ENCODE results near the gene RPP14. TPM values are rescaled to one million over a fixed set of nuclear protein-coding genes. Genes with fewer than 3 reads are reported as not detected.

RPP14 gene
- total RNA-seq, 2 experiments from 2014 or later, result 17.7 to 19.7 TPM

GRCh38 chr3:58317811-58318210 lies 11.8 kb downstream of the RPP14 start:
- H3K4me3 Mint-ChIP-seq, result no peak overlapping the region
- no peak overlapping the region for H3K27ac ChIP-seq (ENCODE audit: low read depth in 1 of 2, low read length in 2 of 2)
- no peaks in the 10 kb centered on the region for H3K27me3 ChIP-seq (ENCODE audit: control insufficient read depth in 1 of 2, insufficient read depth in 2 of 2, low read length in 2 of 2)
- no peaks in the 10 kb centered on the region for H3K27me3 Mint-ChIP-seq
- H3K27ac Mint-ChIP-seq, result no peak overlapping the region
- peaks cover 72% of the 10 kb centered on the region for H3K36me3 Mint-ChIP-seq (ENCODE audit: low read depth)
- no peak for TF ChIP-seq CTCF (IDR thresholded peaks at IDR 0.05)
- intact Hi-C loops (cut with DNase I, micrococcal nuclease), result loop anchor here in 1 of 2 experiments (1.0 kb wide), 1 partner anchor 214 kb away; no protein-coding TSS in a partner anchor
- H3K4me3 ChIP-seq (ENCODE audit: low read length), result no peak overlapping the region
- peaks cover 59% of the 10 kb centered on the region for H3K36me3 ChIP-seq (ENCODE audit: insufficient read depth, low read length)
- CTCF ChIA-PET, result no interaction called here
- DNase-seq, result no peak
- POLR2A ChIA-PET, result interaction anchor here (0.7 kb wide), 1 partner anchor 11 kb away, joined by 4 read pairs; the partner anchor contains the start of gene HTD2
- no peaks in the 10 kb centered on the region for H3K9me3 Mint-ChIP-seq
- no peaks in the 10 kb centered on the region for H3K4me1 ChIP-seq (ENCODE audit: insufficient read depth, low read length)
- no peaks in the 10 kb centered on the region for H3K9me3 ChIP-seq (ENCODE audit: control insufficient read depth in 1 of 2, insufficient read depth in 1 of 2, low read length in 2 of 2)
- no peak for ATAC-seq (ENCODE audit: poor library complexity)
- peaks cover 16% of the 10 kb centered on the region for H3K4me1 Mint-ChIP-seq (ENCODE audit: low read depth)

DNA sequence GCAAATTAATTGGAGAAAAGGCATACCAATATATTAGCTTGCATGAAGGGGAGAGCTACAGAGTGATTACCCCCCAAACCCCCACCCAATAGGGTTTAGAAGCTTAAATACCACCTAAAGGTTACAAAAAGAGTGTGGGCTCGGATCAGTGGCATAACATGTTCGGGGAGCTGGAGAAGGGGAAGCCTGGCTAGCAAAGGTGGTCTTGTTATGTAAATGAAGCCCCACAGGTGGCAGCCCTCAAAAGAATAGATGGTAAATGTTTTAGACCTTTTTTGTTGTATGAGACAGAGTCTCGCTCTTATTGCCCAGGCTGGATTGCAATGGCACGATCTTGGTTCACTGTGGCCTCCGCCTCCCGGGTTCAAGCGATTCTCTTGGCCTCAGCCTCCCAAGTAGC lies 15.7 kb downstream of the RPP14 start:
- Mint-ChIP-seq H3K4me1 (ENCODE audit: low read depth) (peaks cover 21% of the 10 kb centered on the region), H3K27ac (no peak overlapping the region), H3K4me3 (no peak overlapping the region), H3K9me3 (no peaks in the 10 kb centered on the region), H3K36me3 (ENCODE audit: low read depth) (peaks cover 34% of the 10 kb centered on the region), H3K27me3 (no peaks in the 10 kb centered on the region)
- CTCF ChIA-PET, result interaction anchor here (0.9 kb wide), 1 partner anchor 170 kb away, joined by 4 read pairs; the partner anchor contains the start of gene KCTD6
- no peak for TF ChIP-seq CTCF (IDR thresholded peaks at IDR 0.05)
- intact Hi-C loops (cut with DNase I, micrococcal nuclease), result loop anchor here (1.0 to 5.0 kb wide), 2 partner anchors 93 to 311 kb away; no protein-coding TSS in a partner anchor
- Histone ChIP-seq H3K4me1 (ENCODE audit: insufficient read depth, low read length) (peaks cover 9% of the 10 kb centered on the region), H3K4me3 (ENCODE audit: low read length) (no peak overlapping the region), H3K27me3 (ENCODE audit: control insufficient read depth in 1 of 2, insufficient read depth in 2 of 2, low read length in 2 of 2) (no peaks in the 10 kb centered on the region), H3K9me3 (ENCODE audit: control insufficient read depth in 1 of 2, insufficient read depth in 1 of 2, low read length in 2 of 2) (no peaks in the 10 kb centered on the region), H3K27ac (ENCODE audit: low read depth in 1 of 2, low read length in 2 of 2) (no peak overlapping the region), H3K36me3 (ENCODE audit: insufficient read depth, low read length) (peaks cover 27% of the 10 kb centered on the region)
- ATAC-seq (ENCODE audit: poor library complexity) (no peak), DNase-seq (no peak)
- POLR2A ChIA-PET, result interaction anchor here (0.9 to 1.5 kb wide), 2 partner anchors 14 to 51 kb away, joined by 3 read pairs; no protein-coding TSS in a partner anchor

DNA sequence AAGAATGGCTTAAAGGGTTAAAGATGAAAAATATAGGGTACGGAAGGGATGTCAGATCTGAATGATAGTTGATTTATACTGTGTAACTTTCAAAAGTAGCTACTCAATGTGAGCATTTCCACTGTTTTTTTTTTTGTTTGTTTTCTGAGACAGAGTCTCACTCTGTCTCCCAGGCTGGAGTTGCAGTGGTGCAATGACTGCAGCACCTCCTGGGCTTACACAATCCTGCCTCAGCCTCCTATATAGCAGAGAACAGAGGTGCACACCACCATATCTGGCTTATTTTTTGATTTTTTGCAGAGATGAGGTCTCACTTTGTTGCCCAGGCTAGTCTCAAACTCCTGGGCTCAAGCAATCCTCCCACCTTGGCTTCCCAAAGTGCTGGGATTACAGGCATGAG lies 16.7 kb downstream of the RPP14 start:
- TF ChIP-seq CTCF (IDR thresholded peaks at IDR 0.05), result no peak
- CTCF ChIA-PET, result no interaction called here

More for the DNA sequence above, 16.7 kb downstream of the RPP14 start:
- Mint-ChIP-seq H3K27ac (no peak overlapping the region), H3K4me3 (no peak overlapping the region), H3K4me1 (ENCODE audit: low read depth) (peaks cover 17% of the 10 kb centered on the region), H3K36me3 (ENCODE audit: low read depth) (peaks cover 25% of the 10 kb centered on the region), H3K9me3 (no peaks in the 10 kb centered on the region), H3K27me3 (no peaks in the 10 kb centered on the region)
- Histone ChIP-seq H3K27me3 (ENCODE audit: control insufficient read depth in 1 of 2, insufficient read depth in 2 of 2, low read length in 2 of 2) (no peaks in the 10 kb centered on the region), H3K36me3 (ENCODE audit: insufficient read depth, low read length) (peaks cover 17% of the 10 kb centered on the region), H3K4me1 (ENCODE audit: insufficient read depth, low read length) (peaks cover 9% of the 10 kb centered on the region), H3K9me3 (ENCODE audit: control insufficient read depth in 1 of 2, insufficient read depth in 1 of 2, low read length in 2 of 2) (no peaks in the 10 kb centered on the region), H3K4me3 (ENCODE audit: low read length) (no peak overlapping the region), H3K27ac (ENCODE audit: low read depth in 1 of 2, low read length in 2 of 2) (no peak overlapping the region)
- intact Hi-C loops (cut with DNase I, micrococcal nuclease), result loop anchor here (5.0 kb wide), 1 partner anchor 310 kb away; no protein-coding TSS in a partner anchor
- DNase-seq (no peak), ATAC-seq (ENCODE audit: poor library complexity) (no peak)
- POLR2A ChIA-PET, result interaction anchor here (0.9 kb wide), 1 partner anchor 52 kb away, joined by 3 read pairs; no protein-coding TSS in a partner anchor
